SIG-M5 (cell line): ENCODE data around the gene FBN1.

Experiments used
- DNase-seq: peaks from one replicate; lab custom pipeline; 2025; lab: John Stamatoyannopoulos, UW

The FBN1 gene

DNA sequence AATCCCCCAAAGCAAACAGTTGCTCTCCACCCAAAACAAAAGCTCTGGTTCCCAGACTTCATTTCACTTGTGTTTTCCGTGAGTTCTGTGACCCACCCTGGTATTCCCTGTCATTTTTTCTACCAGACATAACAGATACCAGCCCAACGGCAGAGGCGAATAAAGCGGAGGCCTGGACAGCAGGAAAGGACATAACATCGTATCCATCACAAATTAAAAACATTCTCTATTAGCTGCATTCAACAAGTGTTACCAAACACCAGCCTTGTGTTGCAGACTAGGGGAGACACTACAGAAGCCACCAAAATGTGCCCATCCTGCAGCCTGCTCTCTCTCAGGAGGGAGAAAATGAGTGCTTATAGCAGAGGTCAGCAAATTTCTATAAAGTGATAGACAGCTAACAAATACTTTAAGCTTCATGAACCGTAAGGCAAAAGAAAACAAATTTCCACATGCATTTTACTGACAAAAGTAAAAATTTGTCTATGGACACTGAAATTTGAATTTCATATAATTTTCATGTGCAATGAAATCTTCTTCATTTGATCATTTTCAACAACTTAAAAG is 7.1 kb upstream of the FBN1 start:
- DNase-seq, result no peak

DNA sequence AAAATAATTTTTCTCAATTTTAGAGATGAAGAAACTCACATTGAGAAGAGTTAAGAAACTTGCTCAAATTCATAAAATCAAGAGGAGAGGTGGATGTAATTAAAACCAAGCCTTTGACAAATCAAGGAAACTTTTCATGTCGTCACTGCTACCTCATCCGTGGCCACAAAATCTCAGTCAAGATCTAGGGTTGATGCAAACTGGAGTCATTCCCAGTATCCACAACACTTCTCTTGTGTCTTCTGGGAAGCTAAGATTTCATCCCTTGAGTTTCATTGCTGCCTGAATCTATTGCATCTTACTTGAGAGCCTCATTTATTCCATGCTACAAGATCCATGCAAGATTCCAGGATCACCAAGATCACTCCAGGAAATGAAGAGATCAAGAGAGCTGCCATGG is 5.4 kb upstream of the FBN1 start:
- no peak for DNase-seq

DNA sequence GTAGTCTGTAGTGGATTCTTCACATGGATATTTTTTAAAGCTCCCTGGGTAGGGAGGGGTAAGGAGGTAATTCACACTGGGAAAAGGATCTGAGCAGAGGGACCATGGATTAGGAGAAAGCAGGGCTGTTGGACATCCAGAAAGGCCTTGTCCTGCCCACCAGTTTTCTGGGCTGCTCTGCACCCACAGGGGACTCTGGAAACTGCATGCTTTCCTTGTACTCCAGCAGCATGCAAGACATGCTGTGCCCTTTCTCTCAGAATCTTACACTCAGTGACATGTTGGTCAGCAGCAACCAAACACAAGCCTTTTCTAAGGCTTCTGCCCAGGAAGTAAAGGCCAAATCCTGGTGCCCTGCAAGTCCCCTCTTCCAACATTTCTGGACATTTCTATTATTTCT is 2.5 kb upstream of the FBN1 start:
- DNase-seq, result no peak

DNA sequence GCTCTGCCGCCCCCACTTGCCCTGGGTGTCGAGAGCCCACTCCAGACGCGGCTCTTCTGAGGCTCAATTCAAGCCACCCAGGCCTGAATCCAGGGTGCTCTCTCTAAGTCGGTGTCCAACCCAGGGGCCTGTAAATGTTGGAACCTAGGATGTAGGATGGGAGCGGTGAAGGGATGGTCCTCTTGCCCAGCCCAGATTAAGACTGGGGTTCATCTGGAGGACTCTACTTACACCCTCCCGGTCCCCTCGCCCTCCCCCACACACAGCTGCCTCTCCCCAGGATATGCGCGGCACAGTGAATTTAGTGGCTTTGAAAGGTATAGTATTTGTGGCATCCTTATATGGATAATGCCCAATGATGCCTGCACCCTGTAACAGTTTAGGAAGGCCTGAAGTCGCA is 822 bp upstream of the FBN1 start:
- no peak for DNase-seq

DNA sequence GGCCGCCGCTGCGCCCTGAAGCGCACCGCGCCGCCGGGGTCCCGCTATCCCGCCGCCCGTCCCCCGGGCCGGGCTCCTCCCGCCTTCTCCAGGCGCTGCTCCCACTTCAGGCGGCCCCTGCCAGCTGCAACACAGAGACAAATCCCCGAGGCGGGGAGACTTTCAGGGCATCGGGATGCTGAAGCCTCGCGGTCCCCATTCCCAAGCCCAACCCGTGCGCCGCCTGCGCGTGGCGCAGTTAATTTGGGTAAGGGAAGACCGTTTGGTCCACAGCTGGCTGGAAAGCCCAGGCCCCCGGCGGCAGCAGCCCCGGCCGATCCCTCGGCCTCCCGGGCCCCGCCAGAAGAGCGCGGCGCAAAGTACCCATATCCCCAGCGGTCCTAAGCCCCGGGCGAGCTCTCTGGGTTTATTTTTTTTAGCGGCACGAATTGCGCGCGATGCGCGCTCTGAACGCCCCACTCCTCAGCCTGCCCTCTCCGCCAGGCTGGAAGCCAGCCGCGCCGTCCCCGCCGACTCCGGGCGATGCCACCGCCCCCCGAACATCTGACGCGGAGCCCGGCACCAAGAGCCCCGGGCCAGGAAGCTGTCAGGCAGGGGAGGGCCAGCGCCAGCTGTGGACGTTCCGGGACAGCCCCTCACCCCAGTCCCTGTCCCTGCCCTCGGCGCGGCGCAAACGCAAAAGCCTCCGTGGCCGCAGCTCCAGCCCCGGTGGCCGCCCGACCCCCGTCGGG is 517 bp downstream of the FBN1 start:
- DNase-seq, result no peak

DNA sequence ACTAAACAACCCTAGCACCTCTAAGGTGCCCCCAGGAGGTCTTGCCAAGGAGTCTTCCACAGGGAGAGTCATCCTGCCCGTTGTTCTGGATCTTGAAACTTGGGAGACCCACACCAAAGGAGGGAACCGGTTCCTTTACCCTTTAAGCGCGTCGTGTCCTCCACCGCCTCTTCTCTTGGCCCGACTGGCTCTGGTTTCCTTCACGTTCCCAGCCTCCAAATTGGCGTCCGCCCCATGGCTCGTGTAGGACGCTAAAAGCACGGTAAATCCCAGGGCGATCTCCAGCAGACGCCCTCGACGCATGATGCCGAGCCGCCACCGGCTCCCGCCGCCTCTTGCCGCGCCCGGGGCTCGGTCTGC is 1.1 kb downstream of the FBN1 start:
- no peak for DNase-seq

DNA sequence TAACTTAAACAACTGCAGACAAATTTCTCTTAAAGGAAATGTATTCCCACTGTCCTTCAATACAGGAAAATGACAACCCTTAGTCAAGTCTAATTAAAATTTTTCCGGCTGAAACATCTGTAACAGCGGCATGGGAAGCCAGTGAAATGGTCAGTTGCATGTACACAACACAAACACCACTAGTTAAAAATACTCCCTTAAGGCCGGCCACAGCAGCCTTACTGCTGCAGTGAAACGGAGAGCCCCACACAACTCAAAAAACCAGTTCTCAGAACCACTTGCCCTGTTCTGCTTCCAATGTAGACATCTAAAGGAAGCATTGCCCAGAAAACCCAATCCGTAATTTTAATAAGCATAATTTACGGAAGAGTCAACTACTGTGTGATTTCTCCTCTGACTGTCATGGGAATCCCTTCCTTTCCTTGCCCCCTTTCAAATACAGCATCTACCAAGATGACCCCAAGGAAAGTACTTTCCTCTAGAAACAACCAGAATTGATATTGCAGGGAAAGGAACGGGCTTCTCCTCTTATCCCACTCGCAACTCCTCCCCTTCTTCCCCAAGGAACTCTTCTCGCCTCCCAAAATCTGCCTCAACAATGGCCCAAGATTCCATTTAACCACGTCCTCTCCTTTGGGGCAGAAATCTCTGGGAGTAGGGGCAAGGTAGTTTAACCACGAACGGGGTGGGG is 1.6 kb downstream of the FBN1 start:
- no peak for DNase-seq

DNA sequence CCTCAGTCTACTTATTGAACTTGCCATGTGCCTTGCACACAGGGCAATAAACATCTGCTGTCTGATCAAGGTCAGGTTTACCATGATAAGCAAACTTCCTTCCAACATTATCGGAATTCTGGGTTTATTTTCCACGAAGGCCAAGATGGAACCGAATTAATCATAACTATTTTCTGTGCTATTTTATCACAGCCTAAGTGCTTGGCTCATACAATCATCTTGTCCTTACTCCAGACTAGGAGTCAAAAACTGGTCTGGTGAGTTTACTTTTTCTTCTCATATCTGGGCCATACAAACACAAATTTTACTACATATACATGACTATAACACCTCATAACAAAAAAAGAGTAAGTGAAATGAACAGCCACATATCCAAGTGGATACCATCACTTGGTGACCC is 2.3 kb downstream of the FBN1 start:
- DNase-seq, result no peak

DNA sequence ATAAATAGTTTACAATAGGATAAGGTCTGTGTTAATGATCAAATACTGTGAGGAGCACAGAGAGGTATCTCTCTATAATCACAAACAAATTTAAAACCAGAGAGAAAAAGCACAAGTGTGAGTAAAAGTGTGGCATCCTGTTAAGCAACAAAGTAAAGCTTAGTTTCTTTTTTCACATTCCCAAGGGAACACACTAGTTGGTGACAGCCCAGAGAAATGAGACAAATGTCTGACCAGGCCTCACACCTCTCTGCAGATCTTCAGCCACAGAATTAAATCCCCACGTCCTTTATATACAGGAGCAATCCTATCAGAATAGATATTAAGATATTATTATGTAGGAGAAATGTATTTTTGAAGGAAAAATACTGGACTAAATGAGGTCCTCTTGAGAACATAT is 2.7 kb downstream of the FBN1 start:
- DNase-seq, result no peak

DNA sequence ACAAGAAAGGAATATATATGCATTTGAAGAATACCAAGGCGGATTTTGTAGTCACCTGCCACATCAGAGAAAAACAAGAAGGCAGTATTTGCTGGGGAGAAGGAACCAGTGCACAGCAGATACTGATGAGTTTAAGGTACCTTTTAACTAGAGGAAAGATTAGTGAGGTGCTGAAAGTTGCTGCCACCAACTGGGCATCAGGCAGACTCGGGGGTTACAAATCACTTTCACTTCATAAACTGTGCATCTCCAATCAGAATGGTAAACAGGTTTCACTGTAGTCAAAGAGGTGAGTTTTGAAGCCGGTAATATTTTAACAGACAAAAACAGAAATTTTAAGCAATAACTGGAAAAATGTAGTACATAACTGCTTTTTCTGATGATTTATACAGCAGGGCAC is 4.1 kb downstream of the FBN1 start:
- no peak for DNase-seq

DNA sequence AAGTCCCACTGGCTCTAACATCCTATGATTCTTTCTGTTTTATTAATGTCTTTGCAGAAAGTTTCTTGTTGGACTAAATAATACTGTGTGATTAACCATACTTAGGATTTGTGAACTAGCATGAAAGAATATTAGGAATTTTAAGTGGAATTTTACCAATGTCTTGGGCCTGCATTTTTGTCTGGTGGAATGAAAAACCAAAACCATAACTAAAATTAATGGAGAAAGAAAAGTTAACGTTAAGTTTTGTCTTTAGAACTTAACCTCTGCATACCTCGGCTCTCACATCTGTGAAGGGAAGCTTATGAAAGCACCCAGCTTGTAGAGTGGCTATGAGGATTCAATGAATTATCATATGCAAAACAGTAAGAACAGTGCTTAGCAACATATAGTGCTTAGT is 6.5 kb downstream of the FBN1 start:
- no peak for DNase-seq

DNA sequence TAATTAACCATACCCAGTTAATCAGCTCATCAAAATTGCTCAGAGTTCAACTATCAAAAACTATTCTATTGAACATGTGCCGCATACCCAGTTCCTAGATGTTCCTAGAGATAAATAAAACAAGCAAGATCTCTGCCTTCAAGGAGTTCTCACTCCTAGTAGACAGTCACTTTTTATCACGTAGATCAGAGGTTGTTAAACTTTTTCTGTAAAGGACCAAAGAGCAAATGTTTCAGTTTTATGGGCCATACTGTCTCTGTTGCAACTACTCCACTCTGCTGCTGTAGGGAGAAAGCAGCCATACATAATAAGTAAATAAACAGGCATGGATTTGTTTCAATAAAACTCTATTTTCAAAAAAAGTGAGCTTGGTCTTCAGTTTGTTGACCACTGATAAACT is 7.9 kb downstream of the FBN1 start:
- DNase-seq, result no peak

DNA sequence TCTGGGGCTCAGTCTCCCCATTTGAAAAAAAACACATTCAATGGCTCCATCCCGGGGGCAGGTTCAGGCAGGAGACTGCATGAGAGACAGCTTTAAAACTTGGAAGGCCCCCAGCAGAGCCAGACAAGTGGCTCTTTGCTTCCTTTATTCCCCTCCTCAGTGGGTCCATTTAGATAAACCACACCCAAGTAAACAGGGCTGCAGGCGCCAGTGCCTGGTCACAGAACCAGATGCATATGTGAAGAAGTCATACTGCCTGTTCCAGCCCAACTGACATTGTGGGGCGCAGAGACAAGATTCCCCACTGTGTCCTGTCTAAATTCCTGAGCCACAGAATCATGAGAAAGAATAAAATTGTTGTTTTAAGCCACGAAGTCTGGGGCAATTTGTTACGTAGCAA is 9.0 kb downstream of the FBN1 start:
- DNase-seq, result no peak

DNA sequence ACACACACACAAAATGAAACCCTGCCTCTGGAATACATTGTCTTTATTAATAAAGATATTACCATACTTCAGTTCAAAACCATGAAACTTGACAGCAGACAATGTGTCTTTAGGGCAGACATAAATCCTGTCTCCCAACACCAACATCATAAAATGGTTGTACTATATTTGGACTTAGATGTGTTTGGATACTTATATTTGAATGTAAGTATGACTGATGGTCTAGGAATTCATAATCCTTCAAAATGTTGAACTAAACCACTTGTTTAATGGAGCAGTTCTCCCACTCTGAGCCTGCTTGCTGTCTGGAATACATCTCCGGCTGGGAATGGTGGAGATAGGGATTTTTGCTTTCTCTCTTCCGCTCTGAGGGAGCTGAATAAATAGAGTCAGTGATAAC is 10.6 kb downstream of the FBN1 start:
- no peak for DNase-seq

DNA sequence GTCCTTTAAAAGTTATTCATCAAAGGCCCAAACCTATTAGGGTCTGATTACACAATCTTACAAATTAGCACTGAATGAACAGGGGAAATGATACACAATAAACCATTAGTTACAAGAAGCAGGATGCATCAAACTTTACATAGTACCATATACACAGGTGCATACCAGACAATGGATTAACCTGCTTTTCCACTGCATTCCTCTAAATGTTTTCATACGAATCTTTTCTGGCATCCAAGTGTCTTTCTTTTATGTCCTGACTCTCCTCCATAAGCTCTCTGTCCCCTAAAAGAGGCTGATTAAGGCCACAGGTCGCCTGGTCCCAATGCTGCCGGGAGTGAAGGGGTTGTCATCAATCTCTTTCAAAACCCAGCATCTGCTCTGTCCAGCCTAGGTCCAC is 11.4 kb downstream of the FBN1 start:
- no peak for DNase-seq

DNA sequence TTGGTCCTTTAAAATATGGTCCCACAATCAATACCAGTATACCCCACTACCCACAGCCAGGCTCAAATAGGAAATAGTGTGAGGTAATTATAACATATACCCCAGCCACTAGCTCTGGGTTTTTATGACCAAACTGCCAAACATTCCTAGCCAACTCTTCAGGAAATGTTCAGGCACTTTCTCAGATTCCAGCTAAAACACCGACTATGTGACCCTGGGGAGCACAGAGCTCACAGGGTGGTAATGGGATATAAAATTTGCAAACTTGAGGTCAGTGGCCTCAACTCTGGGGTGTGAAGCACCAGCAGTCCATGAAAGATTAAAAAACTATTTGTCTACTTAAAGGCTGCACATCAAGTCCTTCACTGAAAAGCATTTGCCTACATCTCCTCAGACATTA is 12.9 kb downstream of the FBN1 start:
- no peak for DNase-seq

DNA sequence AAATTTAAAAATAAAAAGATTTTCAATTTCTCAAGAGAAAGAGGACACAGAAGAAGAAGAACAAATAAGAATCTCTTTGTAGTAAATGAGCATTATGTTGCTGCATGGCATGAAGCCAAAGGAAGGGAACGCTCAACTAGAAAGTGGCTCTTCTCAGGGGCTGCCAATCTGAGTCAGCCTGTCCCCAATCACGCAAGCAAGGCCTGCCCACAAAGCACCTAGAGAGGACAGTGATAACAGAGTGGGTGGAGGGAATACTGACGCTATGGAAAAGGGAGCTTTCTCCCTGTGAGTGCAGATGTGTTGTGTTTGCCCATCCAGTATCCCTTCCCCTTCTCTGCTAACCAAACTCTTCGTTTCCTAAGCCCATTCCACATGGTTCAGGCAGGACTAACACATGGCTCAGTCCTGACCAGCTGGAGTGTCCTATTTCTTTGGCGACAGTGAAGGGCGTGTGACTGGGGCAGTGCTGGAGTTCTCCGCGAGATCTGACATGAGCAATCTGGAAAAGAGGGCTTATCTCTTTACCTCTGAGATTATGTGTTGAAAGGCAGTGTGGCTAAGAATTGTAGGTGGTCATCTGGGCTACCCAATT is 14.2 kb downstream of the FBN1 start:
- DNase-seq, result no peak

DNA sequence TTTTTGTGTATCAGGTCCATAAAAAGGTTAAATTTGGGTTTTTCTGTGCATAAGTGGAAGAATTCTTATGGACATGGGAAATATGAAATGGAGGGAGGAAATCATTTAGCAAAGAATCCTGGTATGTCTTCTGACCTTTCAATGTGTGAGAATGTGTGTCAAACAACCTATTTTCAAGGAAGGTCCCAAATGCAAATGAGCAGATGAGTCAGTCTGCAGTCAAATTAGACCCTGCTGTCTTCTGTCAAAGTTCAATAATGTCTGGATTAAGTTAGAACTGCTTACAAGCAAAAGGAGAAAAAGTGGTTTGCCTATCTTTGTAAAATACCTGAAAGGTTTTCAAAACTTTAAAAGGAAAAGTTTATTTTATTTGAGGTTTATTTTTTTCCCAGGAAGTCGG is 15.3 kb downstream of the FBN1 start:
- DNase-seq, result no peak

DNA sequence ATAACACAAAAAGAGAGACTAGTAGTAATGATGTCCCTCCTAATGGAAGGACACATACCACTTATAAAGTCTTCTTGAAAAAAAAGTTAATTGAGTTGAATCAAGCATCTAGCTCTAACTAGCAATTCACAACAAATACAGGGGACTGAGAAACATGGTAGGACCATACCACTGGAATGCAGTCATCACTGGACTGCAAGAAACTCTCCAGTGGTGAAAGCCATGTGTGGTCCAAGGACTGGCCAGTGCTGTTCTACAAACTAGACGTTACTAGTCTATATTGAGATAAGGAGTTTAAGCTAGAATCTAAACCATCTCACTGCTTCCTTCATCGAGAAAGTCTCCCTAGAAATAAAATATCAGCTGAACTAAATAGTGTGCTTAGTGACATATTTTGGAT is 16.7 kb downstream of the FBN1 start:
- DNase-seq, result no peak

DNA sequence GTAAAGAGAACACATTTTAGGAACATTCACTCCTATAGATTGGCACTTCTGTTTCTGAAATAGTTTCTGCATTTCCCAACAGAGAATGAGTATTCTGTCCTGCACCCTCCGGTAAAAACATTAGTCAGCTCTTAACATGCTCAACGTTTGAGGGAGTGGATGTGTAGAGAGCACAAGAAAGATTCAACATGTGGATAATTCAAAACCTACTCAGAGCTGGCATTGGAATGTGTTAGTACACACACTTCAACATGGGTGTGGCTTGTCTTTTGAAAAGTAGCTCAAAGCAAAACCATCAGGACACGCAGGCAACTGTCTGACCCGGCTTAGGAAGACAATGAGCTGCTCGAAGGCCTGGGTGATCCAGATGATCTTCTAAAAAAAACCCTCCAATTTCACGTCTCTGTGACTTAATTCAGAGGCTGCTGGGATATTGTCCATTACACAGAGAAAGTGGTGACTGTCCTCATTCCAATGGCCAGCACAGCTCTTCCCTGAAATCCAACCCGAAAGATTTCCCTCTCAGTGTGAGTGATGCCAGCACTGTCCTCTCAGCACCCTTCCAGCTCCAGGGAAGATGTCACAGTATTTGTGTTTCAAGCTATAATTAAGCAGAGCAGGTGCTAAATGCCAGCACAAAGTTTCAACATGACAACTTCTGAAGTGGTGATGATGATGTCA is 18.1 kb downstream of the FBN1 start:
- no peak for DNase-seq

DNA sequence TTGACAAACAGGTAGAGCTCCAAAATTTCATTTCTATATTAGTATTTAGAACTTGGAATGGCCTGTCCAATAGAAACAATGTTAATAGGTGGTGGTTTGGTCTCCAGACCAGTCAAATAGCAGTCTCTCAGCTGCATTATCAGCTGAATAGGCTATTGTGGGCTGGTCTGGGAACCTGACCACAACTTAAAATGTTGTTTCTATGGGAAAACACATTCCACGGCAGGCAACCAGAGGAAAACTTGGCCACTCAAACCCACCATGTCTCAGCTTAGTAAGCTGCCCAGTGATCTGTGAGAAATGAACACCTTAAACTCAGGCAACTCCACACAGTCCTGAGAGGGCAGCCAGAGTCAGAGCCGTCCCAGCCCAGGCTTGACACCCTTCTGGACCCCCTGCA is 20.4 kb downstream of the FBN1 start:
- no peak for DNase-seq

DNA sequence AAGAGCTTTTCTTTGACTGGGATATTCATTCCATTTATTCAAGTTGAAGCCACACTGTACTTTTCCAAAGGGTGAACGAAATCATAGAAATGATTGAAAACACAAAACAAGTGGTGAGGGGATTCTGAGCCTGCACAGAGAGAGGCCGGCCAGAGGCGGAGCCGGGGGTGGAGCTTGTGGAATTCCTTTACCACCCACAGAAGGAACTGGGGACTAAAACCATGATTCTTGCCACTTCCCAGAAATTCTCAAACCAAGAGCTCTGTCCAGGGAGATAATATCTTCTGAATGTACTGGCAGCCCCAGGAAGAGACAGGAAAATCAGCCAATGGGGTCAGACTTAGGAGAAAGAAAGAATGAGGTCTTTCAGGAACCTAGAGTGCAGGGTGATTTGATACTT is 20.8 kb downstream of the FBN1 start:
- no peak for DNase-seq

DNA sequence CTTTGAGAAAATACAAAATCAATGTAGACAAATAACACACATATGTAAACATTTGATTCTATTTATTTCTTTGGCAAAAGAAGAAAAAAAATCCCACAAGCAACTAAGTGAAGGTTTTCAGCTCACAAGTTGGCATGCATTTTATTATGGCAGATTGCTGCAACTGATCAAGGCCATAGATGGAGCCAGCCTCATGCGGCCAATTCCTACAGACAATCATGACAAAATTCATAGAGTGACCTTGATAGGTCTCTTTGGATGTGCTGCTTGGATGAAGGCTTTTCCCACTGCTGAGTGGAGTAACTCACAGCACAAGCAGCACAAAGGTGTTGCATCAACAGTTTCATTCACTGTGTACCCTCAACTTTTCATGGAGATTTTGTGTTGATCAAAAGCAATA is 22.1 kb downstream of the FBN1 start:
- DNase-seq, result no peak
